ENCODE results near the gene DGKD.
A peak's percentile ranks its signal among the peaks of the same experiment; 100 is the strongest.

DGKD gene

GRCh38 chr2:233338812-233339368 lies 15.4 kb upstream of the DGKD start:
- DNase-seq (ENCODE audit: low read depth in 2 of 2): no peak

GRCh38 chr2:233339427-233339826 lies 14.9 kb upstream of the DGKD start:
- no peak for DNase-seq (ENCODE audit: low read depth in 2 of 2)

DNA sequence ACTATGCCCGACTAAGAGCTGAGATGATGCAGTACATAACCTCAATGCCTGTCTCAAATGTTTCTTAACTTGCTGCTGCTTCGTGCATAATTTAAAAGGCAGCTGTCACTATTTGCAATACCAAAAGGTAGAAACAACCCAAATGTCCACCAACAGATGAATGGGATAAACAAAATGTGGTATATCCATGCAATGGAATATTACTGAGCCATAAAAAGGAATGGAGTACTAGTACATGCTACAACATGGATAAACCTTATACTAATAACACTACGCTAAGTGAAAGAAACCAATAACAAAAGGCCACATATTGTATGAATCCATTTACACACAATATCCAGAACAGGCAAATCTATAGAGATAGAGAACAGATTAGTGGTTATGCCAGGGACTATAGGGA lies 13.0 kb upstream of the DGKD start:
- no peak for DNase-seq (ENCODE audit: low read depth in 2 of 2)

DNA sequence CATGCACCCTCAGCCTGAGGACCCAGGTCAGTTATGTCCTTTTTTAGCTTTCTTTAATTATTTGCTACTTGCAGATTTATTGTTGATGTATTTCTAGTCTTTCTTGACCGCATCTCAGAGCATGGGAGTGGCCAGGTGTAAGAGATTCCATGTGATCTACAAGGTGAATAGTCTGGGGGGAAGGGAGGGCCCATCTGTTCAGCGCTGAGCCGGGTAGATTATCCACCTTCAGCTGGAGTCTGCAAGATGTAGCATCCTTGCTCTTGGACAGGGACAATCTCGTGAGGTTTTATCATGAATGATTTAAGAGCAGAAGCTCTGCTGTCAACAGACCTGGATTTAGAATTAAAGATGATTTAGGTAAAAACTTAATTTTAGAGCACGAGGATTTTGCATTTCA lies 12.0 kb upstream of the DGKD start:
- no peak for DNase-seq (ENCODE audit: low read depth in 2 of 2)

- no peak for DNase-seq (ENCODE audit: low read depth in 2 of 2)
Measured at GRCh38 chr2:233343171-233343705, 11.1 kb upstream of the DGKD start.

- DNase-seq (ENCODE audit: low read depth in 2 of 2): no peak
Measured at GRCh38 chr2:233346376-233346775, 7.9 kb upstream of the DGKD start.

DNA sequence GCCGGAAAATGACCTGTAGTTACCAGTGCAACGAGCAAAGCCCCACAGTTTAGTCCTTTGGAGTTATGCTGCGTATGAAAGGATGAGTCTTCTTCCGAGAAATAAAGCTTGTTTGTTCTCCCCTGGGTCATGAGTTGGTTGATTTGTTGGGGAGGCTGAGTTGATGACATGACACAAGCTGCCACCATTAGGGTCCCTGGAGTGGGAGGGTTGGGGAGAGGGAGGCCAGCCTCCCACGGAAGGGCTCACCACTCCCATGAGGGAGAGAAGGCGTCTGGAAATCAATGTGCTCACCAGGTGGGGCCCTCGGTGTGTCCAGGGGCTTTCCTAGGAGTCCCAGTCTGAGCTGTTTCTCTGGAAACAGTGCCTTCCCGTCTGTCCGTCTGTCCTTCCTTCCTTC lies 7.4 kb upstream of the DGKD start:
- no peak for DNase-seq (ENCODE audit: low read depth in 2 of 2)

DNA sequence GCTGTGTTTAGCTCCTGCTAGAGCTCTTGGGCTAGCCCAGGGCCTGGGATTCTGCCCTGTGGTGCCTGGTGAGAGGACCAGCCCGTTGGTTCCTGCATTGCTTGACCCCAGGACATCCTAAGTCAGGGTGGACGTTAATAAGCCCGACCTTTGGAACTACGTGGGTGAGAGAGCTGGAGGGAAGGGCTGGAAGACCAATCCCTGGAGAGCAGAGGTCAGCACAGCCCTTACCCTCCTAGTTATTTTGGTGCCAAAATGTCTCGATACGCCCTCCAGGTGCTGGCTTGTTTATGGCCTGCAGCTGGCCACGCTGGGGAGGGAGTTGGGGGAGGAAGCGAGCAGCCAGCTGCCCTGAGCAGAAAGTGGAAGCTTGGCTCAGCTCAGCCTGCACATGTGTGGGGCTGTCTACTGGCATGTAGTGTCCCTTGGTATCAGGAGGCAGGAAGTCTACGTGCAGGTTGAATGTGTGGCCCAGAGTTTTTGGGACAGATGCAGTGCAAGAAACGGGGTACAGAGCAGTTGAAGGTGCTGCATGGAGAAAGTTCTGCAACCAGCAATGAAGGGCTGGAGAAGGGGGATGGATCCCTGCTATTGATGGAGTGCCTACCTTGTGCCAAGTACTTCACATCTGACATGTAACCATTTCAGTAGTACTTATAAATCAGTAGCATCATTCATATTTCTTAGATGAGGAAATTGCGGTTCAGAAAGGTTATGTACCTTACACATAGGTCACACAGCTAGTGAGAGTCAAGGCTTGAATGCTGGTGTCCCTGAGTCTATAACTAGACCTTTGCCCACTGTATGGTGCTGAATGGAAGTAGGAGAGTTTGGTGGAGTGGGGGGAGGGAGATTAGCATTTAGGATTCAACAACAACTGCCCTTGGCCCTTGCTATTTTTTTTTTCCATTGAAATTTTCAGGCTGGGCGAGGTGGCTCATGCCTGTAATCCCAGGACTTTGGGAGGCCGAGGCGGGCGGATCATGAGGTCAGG lies 5.0 kb upstream of the DGKD start:
- no peak for DNase-seq (ENCODE audit: low read depth in 2 of 2)

DNA sequence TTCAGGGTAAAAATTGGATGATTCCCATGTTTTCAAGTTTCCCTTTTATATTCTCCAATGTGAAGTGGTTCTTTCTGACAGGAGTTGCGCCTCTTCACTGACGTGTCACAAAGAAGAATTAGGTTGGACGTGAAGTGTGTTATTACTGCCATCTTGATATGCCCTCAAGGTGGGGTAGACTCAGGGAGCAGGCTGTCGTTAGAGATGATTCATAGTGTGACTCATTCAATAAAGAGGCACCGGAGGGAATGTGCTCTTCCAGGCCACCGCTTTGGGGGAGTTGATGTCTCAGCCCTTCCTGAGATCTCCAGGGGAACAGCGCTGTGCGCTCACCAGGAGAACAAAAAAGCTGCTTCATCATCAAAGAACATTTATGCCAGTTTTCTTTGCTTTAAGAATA lies 3.6 kb upstream of the DGKD start:
- peak in 1 of 2 donors; percentile 30 for DNase-seq (ENCODE audit: low read depth in 2 of 2)

- no peak for DNase-seq (ENCODE audit: low read depth in 2 of 2)
Measured at GRCh38 chr2:233351423-233351822, 2.9 kb upstream of the DGKD start.

GRCh38 chr2:233352141-233352842 lies 2.0 kb upstream of the DGKD start:
- DNase-seq (ENCODE audit: low read depth in 2 of 2): no peak

- no peak for DNase-seq (ENCODE audit: low read depth in 2 of 2)
Measured at GRCh38 chr2:233353101-233353768, 1.1 kb upstream of the DGKD start.

- DNase-seq (ENCODE audit: low read depth in 2 of 2): no peak
Measured at GRCh38 chr2:233354500-233354924, 218 bp downstream of the DGKD start.

DNA sequence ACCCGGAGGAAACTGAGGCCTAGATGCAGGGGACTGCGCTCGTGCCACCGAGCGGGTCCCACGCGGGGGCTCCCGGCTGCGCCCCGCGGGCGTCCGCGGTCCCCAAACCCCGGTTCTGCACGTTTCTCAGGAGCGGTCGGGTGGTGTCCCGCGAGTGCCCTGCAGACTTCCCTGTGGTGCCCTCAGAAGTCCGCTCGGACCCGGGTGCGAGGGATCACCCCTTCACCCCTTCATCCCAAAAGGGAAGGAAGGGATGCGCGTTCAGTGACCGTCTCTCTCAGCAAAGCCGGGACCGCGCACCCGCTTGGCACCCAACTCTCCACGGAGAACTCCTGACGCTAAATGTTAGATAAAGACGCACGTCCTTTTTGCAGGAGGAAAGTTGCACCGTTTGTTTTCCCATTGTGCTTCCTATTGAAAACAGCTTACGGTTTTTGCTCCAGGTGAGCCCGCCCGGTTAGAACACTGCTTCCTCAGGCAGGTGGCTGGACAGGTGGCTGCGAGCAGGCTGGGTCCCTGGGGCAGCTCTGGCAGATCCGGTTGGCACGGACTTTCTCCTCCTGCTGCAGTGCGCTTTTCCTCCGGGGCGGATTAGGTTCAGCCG lies 779 bp downstream of the DGKD start:
- no peak for DNase-seq (ENCODE audit: low read depth in 2 of 2)

DNA sequence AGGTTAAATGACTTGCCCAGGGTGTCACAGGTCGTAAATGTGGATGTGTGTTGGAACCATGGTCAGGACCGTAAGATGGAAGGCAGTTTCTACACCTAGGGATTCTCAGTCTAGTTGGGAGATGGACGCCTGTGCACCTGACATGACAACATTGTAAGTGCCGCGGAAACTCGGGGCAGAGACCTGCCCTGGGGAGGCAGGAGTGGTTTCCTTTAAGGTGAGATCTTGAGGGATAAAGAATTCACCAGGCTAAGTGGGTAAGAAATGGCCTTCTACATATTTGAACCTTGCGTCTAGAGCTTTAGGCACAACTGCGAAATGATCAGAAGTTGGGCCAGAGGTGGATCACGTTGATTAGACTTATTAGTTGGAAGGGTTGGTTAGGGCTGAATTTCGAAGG lies 1.6 kb downstream of the DGKD start:
- no peak for DNase-seq (ENCODE audit: low read depth in 2 of 2)

- DNase-seq (ENCODE audit: low read depth in 2 of 2): no peak
Measured at GRCh38 chr2:233356546-233357308, 2.4 kb downstream of the DGKD start.

DNA sequence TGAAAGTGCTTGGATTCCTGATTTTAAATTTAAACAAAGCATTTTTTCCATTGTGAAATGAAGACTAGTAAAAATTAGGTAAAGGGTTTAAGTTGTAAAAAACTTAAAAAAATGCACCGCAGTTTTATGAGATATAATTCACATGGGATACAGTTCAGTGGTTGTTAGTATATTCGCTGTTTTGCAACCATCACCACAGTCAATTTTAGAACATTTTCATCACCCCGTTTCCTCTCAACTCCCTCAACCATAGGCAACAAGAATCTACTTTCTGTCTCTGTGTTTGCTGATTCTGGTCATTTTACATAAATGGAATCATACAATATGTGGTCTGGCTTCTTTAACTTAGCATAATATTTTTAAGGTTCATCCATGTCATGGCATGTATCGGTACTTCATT lies 4.0 kb downstream of the DGKD start:
- DNase-seq (ENCODE audit: low read depth in 2 of 2): no peak

DNA sequence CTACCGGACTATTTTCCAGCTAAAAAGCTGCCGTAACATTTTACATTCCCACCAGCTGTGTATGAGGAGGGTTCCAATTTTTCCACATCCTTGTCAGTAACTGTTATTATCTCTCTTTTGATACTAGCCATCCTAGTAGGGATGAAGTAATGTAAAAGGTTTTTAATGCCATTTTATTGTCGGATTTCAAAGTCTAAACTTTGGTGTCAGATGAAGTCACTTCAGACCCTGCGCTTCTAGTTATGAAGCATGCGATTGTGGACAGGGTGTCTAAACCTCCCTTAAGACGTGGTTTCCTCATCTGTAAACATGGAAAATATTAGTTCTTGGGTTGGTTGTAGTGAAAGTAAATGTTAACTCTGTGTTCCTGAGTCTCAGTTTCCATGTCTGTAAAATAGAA lies 4.7 kb downstream of the DGKD start:
- no peak for DNase-seq (ENCODE audit: low read depth in 2 of 2)

- no peak for DNase-seq (ENCODE audit: low read depth in 2 of 2)
Measured at GRCh38 chr2:233359823-233360222, 5.5 kb downstream of the DGKD start.

- DNase-seq (ENCODE audit: low read depth in 2 of 2): no peak
Measured at GRCh38 chr2:233360771-233361176, 6.5 kb downstream of the DGKD start.

GRCh38 chr2:233361297-233361696 lies 7.0 kb downstream of the DGKD start:
- no peak for DNase-seq (ENCODE audit: low read depth in 2 of 2)

Measured in stimulated activated CD8-positive, alpha-beta memory T cell treated with anti-CD3 and anti-CD28 coated beads, Interleukin-15, amount 100 ng/mL, for 4 hours (primary cell).